Activated T-cell treated with anti-CD3 and anti-CD28 coated beads, Interleukin-2, amount 50 U/mL, for 1 hour (primary cell): ENCODE data around the gene COPZ1.

Experiments used
- DNase-seq: peaks from one replicate; pipeline ENCODE4 v3.0.0-alpha.2; 2020

COPZ1 gene

DNA sequence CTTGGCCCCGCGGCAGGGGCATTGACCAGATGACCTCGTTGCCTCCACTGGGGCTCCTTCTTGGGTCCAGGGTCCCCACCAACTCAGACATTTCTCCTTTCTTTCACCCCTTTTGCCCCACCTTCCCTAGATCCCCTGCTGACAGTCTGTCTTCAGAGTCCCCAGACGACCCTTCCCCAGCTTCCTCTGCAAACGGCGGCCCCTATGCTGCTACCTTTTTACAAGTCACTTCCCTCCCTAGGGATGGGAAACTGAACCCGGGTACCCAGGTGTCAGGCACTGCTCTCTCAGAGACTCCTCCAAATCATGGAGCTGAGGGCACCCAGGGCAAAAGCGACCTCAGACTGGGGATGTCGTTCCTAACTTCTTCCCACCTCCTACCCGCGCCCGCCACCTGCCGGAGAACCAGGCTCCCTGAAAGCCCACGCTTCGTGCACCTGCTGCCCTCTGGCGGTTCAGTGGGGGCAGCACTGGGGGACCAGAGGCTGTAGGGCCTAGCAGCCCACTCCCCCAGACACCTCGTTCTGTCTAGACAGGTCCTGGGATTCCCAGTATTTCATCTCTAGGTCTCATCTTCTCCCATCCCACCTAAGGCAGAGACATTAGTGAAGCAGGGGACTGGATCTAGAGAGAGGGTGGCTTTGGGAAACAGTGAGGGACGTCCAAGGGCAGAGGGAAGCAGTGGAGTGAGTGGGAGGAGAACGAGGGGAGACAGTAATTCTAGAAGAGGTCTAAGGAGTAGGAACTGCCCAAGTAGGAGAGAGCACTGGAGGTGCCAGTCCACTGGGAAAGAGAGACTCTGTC lies 54.7 kb downstream of the COPZ1 start:
- DNase-seq: peak; percentile 92

DNA sequence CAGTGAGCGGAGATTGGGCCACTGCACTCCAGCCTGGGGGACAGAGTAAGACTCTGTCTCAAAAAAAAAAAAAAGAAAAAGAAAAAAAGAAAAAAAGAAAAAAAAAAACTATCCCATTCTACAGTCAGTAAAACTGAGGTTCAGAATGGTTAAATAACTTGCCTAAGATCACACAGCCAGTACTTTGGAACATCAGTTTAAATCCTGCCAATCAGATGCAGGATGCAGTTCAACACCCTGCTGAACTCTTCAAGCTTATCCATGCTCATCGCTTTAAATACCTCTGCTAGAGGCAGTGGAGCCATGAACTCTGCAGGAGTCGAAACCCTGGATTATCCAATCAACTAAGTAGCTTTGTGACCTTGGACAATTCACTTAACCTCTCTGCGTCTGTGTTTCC lies 56.2 kb downstream of the COPZ1 start:
- no peak for DNase-seq

DNA sequence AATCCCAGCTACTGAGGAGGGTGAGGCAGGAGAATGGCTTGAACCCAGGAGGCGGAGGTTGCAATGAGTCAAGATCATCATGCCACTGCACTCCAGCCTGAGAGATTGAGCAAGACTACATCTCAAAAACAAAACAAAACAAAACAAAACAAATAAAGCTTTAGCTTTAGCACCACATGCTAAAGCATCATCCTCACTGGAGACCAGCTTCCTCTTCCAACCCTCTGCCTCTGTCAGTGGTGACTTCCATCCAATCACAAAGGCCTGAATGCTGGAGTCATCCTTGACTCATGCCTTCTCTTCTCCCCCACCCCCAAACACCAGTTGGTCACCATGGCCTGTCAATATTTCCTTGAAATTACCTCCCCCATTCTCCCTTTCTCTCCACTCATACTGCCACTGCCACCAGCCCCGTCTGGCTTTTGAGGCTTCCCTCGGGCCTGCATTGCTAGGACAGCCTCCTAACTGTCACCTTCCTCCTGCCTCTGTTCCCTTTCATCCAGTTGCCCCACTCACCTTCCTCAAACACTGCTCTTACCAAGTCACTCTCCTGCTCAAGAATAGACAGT lies 58.2 kb downstream of the COPZ1 start:
- DNase-seq: no peak

DNA sequence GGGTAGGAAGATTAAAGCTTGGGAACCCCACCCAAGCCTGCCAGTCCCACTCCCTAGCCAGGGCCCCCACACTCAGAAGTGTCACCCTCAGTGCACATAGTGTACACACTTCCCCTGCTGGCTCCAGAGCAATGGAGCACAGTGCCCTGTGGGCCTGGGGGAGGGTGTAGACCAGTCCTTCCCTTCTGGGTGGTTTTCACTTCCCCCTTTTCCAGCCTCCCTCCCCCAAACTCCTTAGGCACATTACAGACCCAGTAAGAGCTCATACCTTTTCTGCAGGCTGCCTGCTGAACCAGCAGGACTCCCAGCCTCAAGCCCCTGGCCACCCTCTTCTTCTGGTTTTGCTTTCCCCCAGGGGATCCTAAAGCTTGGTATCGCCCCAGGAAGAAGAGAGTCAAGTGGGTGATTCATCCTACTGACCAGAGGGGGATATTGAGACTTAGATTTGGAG lies 59.7 kb downstream of the COPZ1 start, which contains the start of gene ZNF385A:
ZNF385A (minus strand) TSS at position 143 of the 451 bp plus-strand sequence. CDS start 219 bp downstream, outside the sequence.
- no peak for DNase-seq

DNA sequence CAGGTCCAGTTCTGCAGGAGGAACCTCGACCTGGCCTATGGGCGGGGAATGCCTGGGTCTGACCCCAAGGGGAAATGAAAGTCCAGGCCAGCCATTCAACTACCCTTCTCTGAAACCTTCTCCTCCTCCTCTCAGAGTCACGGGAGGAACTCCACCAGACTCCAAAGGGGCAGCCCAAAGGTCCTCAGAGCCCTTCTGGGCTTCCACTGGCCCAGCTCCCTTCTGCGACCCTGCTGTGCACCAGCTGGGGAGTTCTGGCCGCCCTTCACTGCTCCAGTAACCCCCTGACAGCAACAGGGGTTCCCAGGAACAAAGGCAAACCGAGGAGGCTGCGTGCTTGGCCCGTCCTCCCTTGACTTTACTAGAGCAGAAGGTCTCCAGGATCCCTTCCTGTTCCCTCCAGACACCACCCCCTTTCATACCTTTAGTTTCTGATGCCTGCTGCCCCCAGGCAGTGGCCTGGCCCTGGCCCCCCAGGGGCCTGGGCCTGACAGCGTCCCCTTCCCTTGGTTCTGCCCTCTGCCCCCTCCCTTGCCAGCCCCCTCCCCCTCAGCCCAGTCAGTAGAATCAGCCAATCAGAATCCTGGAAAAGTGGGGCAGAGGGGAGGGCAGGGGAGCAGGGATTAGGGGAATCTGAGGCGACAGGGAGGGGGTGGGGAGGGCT lies 60.5 kb downstream of the COPZ1 start:
- DNase-seq: no peak

DNA sequence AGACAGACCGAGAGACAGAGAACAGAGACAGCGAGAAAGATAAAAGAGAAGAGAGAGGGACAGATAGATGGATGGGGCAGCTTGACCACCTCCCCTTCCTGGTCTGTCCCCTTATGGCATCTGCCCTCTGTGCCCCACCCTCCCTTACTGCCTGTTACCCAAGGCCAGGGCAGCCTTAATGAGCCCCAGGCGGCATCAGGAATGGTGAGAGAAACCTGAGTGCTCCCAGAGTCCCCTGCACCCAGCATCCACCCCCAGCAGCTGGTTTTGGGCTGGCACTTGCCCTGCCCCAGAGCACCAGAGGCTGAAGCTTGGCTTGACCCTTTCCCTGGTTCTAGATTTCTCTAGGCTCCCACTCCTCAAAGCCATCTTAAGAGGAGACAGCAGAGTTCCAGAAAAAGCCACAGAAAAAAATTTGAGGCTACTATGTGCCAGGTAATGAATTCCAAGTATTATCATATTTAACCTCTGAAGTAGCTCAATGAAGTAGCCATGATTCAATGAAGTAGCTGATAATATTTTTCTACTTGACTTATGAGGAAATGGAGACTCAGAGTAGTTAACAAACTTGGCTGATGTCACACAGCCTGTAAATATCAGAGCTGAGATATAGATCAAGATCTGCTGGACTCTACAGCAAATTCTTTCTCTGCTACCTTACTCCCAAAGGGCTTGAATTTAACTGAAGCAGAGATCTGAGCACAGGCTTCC lies 61.6 kb downstream of the COPZ1 start:
- no peak for DNase-seq

DNA sequence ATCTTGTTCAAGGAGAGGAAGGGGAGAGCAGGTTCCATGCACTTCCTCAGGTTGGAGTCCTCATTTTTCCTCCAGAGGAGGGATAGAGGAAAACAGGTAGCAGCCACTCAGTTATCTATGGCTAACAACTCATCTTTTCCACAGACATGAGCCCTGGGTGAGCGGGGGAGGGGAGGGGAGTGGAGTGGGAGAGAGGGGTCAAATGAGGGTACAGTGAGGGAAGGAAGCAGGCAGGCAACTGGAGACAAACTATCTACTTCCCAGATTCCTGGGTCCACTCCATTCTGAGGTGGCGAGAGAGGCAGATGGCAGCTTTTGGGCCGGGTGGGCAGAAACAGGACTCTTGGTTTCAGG lies 62.2 kb downstream of the COPZ1 start:
- no peak for DNase-seq

DNA sequence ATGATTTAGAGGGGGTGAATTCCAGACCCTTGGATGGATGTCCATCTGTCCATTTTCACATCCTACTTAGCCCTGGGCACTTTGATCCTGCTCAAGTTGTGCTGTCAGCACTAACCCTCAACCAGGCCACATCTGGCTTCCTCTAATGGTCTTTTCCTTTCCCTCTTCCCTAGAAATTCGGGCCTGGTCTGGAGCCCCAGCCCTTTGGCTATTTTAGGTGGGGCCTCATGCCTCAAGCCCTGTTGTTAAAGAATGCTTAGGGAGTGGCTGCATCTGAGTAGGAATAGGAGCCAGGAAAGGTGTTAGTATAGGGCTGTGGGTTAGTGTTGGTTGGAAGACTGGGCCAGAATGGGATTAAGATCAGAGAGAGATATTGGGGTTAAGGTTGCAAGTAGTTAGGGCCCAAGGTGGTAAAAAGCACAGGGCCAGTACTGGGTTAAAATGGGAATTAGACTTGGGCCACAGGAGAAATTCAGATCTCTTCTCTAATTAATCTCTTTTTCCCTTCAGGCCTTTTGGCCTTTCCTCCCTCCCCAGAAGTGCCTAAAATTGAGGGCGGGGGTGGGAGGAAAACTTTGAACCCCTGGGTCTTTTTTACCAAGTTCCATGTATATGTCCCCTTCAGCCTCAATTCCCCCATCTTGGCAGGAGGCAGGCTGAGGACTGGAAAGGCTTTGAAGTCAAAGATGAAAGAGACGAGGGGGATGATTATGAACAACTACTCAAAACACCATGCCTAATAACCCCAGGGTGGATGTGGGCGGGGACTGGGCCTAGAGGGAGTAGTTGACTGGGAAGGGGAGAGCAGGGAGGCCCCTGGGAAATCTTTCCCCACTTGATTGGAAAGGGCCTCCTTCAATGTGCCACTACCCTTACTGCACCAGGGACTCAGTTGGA lies 63.6 kb downstream of the COPZ1 start:
- DNase-seq: no peak

DNA sequence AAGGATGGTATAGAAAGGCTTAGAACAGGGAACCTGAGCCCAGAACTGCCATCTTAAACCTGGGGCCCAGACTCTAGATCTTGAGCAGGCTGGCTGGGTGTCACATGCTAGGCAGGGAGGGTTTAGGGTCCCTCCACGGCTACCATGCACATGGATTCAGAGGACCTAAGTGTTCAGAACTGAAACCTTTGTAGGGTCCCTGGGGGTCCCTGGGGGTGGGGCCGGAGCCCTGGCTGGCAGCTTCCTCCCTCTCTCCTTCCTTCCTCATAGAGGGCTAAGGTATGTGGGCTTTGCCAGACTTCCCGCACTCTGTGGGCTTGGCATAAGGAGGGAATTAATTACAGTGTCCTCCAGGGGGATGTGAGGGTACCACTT lies 64.2 kb downstream of the COPZ1 start:
- no peak for DNase-seq

DNA sequence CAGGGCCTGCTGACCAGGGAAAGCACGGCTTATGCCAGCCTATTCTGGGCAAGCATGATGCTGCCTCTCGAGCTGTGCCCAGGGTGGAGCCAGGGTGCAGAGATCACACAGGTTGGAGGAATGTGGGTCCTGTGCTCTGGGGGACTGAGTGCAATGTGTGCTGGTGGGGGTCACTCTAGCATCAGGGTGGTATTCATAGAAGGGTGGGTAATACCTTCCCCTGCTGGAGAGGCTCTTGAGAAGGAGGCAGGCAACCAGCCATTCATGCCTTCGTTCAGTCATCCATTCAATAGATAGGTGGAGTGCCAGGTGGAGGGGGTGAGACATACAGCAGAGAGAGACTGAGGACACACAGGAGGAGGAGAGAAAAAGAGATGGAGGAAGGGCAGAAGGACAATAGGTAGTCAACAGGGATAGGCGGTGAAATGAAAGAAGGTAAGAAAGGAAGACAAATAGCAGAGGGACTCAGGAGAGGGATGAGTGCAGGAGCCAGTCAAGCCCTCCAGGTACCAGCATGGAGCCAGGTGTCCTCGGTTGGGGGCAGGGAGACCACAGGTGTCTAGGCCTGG lies 64.8 kb downstream of the COPZ1 start:
- DNase-seq: no peak

DNA sequence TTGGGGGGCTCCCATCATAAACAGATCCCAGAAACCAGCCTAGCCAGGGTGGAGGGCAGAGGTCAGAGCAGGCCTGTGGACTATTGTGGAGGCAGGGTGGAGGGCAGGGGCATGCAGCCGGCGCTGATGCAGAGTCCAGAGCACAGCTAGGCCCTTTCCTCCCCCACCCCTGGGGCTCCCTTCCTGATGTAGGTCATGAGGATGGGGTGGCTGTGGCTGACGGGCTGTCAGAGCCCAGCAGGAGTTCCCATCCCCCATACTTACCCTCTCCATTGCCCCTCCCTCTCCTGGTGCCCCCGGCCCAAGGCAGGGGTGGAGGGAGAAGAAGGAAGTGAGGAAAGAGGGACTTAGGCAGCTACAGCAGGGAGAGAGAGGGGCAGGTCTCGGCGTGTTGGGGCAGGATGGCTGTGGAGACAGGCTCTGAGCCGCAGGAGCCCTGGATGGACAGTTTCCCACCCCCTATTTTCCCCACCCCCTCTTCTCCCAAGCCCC lies 65.3 kb downstream of the COPZ1 start:
- DNase-seq: no peak

DNA sequence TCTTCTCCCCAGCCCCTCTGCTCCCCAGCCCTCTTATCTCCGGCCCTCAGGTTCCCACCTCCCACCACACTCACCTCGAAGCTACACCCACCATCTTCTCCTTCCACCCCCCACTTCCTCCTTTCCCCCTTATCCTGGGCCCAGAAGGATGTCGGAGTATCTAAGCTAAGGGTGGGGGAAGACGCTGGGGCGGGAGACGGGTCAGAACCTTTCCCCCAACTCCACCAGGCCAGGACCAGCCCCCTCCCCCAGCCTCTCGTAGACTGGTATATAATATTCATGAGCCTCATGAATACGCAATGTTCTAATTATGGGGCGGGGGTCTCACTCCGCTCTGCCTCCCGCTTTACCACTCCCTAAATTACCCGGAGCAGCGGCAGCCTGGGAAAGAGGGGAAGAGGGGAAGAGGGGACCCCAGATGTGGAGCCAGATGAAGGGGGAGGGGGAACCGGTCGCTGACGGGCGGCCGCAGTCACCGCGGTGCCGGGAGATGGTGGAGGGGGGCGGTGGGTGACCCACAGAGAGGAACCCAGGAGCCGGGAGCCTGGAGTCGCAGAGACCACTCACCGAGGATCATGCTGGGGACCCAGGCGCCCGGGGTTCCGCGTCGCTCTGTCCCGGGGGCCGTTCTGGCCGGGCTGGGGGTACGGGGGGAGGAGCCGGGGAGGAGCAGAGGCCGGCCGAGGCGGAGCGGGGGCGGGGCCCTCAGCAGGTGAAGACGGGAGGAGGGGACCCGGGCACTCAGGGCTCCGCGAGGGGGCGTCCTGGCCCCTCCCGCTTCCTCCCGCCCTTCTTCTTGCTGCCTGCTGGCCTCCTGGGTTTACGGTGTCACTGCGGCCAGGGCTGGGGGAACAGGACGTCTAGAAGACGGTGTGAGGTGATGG lies 66.0 kb downstream of the COPZ1 start:
- DNase-seq: peak; percentile 74

DNA sequence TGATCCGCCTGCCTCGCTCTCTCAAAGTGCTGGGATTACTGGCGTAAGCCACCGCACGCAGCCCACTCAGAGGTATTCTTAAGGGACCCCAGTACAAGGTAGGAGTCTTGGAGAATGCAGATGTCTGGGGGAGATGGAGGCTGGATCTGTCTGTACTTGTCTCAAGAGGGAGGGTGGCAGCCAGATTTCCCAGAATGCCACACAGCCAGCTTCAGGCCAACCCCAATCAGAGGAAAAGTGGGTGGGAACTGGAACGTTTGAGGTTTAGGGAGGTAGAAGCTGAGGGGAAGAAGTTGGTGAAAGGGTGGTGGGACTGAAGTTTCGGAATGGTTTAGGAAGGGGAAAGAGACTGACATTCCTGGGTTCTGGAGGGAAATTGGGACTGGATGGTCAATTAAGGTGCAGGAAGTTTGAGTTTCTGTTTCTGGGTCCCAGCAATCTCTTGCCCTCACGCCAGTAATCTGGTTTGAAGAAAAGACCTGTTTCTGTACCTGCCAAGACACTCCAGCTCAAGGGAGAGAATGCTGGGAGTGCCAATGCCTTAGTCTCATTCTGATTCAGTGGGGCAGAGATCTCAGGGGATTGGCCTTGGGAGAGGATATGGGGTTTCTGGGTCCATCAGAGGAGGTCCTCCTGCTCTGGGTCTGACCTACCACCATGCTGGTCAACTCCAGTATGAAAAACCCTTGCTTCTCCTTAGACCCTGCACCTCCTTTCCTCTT lies 67.7 kb downstream of the COPZ1 start:
- no peak for DNase-seq

DNA sequence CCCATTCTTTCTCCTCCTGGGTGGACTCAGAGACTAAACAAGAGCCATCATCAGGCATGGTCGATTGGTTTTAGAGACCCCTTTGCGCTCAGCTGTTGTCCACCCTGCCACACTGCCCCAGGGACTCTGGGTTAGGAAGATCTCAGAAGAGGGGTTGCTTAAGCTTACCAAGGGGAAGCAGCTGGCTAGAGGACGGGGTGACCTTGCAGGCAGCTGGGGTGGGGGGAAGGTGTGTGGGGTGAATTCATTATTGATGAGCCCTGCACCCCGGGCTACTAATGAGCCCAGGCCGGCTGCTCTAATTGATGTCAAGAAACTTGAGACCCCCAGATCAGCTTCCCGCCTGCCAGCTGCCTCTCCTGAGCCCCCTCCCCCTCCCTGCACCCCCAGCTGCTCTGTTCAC lies 68.3 kb downstream of the COPZ1 start:
- no peak for DNase-seq

DNA sequence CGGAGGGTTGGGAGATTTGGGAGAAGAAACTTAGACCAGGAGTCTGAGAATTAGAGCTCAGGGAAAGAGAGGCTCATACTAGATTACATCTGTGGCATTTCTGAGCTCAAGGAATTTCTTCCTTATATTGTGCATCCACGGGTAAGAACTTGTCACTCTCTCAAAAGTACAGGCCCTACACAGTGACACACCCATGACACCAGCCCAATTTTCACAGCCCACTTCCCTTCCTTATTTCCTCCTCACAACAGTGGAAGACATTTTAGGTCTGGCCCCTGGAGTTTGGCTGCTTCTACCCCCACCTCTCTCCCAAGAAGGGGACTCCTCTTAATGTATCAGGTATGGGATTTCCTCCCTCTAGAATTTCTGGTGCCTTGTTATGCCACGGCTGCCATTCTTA lies 68.8 kb downstream of the COPZ1 start:
- no peak for DNase-seq

DNA sequence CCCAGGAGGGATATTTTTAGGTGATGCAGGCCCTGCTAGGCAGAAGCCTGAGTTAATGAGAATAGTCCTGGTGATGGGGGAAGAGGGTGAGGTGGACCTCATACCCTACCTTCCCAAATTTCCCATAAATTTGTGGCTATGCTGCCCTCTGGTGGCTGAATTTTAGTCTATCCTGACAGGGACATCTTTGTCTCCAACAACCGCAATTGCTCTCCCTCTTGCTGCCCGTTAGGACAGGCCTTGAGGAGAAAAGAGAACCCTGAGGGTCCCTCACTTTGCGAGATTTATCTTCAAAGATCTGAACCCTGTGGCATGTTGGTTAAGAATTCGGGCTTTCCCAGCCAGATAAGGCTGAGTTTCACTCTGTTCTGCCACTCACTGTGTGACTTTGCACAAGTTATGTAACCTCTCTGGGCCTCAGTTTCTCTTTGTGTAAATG lies 69.4 kb downstream of the COPZ1 start:
- no peak for DNase-seq

DNA sequence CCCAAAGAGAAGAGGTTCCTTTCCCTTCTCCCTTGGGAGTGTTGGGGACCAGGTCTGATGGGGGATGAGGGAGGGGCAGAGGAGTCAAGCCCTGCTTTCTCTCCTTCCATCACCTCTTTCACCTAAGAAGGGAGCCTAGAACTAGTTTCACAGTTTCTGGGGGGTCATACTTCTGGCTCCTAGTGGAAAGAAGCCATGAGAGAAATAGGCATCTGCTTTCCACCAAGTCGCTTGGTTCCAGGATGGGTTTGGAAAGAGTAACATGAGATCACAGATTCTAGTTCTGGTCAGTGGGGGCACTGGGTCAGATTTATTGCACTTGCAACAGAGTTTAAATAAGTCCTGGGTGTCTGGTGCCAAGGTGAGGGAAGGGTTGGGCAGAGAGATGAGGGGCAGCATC lies 70.1 kb downstream of the COPZ1 start:
- no peak for DNase-seq

DNA sequence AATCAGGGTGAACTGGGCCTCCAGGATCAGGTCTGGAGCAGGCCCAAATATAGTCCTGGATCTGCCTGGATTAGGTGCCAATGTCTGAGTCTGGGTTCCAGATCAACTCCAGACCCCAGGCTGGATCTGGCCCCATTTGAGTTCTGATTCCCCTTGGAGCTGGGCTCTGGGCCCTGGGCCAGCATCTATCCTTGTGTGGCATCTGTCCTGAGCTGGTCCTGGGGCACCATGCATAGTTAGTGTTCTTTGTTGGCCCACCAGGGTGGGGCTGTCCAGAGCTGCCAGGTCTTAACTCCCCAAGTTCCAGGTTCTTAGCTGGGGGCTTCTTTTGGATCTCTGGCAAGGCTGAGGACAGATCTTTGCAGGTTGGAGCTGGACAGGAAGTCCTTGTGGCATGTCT lies 70.6 kb downstream of the COPZ1 start:
- no peak for DNase-seq

DNA sequence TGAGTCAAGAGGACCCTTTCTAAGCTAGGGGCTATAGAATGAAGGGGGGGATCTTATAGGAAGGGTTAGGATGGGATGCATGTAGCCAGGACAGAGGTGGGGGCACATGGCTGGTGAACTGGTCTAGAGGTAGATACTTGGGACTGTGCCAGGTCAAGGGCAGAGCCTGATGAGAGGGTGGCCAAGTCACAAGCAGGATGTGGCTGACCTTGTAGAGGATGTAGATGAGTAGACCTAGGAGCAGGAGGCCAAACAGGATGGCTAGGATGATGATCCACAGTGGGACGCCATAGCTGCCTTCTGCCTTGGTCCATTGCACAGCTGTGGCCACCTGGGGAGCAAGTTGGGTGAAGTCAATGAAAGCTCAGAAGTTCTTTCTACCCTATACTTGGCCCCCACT lies 72.2 kb downstream of the COPZ1 start:
- no peak for DNase-seq

DNA sequence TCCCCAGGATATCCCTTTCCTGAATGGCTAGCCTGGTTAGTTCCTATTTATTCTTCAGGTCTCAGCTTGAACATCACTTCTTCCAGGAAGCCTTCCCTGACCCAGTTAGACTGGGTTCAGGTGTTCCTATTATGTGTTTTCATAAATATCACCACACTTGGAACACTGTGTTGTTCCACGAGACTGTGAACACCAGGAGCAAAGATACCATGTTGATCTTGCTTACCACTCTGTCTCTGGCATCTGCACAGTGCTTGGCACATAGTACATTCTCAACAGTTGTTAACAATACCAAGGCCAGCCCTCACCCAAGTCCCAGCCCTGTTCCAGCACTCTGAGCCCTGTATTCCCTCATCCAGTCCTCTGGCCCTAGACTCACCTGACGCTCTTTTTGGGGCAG lies 73.3 kb downstream of the COPZ1 start:
- no peak for DNase-seq
